GM19025 (cell line): ENCODE data around the gene GPR119.
"Not testable (repeated sequence)": the region's sequence is repeated elsewhere in the genome, so short reads cannot be mapped to it uniquely, and the experiment has no call there.

Source experiments
- ATAC-seq: cut with Tn5 transposase; IDR thresholded peaks from one replicate; pipeline ENCODE4 v1.9.1; 2021; ENCODE audit warnings: mild to moderate bottlenecking, low read depth, moderate library complexity; ENCODE audit not compliant: unreplicated experiment

The GPR119 gene

DNA sequence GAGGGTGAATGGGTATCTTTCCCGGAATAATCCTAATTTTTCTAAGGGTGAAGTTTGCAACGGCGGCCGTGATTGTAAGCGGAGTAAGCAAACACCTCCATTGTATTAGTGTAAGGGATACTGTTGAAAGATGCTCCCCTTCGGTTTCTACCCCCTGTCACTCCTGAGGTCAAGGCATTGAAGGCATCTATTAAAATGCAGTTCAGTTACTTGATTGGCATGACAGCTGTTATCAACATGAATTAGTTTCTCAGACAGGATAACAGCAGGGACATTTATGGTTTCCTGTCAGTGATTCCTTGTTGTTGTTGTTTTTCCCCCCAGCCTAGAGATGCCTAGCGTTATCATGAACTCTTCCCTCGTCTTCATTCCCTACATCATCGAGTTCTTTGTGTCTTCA, 45.2 kb downstream of the GPR119 start:
- no peak for ATAC-seq

DNA sequence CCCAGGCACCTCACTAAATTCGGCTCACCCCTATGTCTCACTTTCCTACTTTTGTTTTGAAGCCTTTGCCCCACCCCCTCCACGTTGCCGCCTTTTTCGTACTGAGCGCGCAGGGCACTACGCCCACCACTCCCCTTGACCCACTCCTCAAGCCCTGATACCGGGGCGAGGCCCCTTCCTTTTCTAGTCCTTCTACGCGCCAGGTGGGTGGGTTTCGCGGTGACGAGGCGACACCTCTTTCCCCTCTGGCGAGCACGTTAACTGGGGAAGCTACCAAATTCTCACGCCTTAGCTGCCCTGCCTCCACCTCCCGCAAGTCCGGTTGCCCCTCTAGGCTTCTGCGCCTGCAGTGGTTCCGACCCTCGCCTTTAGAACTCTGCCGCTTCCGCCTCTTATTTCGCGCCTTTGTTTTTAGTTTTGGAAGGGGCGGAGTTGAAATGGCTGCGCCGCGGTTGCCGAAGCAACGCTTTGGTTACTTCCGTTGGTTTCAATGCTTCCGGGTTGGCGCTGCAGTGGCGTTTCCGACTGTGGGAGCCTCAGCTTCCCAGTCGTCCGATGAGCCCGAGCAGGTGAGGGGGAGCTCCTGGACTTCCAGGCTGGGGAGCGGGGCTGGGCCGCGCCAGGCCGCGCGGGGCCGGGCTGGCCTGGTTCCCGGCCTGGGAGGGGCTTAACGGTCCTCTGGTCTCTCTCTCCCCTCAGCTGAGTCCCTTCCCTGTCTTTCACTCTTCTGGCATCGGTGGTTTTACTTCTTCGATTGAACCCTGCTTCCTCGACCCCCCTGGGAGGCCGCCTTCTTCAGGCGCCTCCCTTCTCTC, 45.9 kb downstream of the GPR119 start, which contains the start of gene SLC25A14:
Gene SLC25A14, plus strand, starts transcription at position 512 of the 815 bp plus-strand sequence. CDS start 360 bp downstream, outside the sequence.
- peak; percentile 96 for ATAC-seq

DNA sequence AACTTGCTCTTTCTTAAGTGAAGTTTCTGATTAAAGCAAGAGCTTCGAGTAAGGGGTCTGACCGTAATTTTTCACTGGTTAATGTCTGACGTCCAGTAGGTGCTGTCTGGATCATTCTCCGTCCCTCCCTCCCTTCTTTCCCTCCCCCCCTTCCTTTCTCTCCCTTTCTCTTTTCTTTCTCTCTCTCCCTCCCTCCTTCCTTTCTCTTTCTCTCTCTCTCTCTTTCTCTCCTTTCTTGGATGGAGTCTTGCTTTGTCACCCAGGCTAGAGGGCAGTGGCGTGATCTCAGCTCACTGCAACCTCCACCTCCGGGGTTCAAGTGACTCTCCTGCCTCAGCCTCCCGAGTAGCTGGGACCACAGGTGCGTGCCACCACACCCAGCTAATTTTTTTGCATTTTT, 46.6 kb downstream of the GPR119 start:
- not testable (repeated sequence) for ATAC-seq

DNA sequence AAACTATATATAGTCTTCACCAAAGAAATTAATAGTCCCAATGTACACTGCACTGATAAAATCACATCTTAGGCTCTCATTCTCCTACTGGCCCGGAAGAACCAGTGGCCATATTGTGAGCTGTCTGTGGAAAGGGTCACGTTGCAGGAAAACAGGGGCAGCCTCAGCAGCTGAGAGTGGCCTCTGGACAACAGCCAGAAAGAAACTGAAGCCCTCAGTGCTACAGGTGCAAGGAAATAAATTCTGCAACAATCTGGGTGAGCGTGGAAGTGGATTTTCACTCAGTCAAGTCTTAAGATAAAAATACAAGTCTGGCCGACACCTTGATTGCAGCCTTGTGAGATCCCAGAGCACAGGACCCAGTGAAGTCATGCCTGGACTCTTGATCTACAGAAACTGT, 48.9 kb downstream of the GPR119 start:
- no peak for ATAC-seq
